MM.1S (cell line): ENCODE data around the gene DNAJC18.

Experiments used
- DNase-seq: peaks from one replicate; pipeline ENCODE4 v3.0.0-alpha.2; 2015
- H2AFZ ChIP-seq: fragments of 300-600 bp; sonication (generic); 2 replicates; pipeline ENCODE4 v1.6.0; 2016; ENCODE audit warnings: antibody characterized with exemption, low read length
- H3F3A ChIP-seq: fragments of 300-600 bp; sonication (generic); 2 replicates; pipeline ENCODE4 v1.6.1; 2016; ENCODE audit warnings: mild to moderate bottlenecking, antibody characterized with exemption, low read length, moderate library complexity, mixed read lengths; ENCODE audit not compliant: insufficient read depth
- H3K27ac ChIP-seq: fragments of 300-600 bp; sonication (generic); 2 replicates; pipeline ENCODE4 v1.5.1; 2016; ENCODE audit warnings: mild to moderate bottlenecking, low read length
- H3K27me3 ChIP-seq: fragments of 300-600 bp; sonication (generic); replicated peaks from 2 replicates; pipeline ENCODE4 v1.6.0; 2016; ENCODE audit warnings: low read length; ENCODE audit not compliant: insufficient read depth
- H3K36me3 ChIP-seq: fragments of 300-600 bp; sonication (generic); replicated peaks from 2 replicates; pipeline ENCODE4 v1.6.1; 2016; ENCODE audit warnings: mild to moderate bottlenecking, low read length, mixed read lengths; ENCODE audit not compliant: insufficient read depth
- H3K4me1 ChIP-seq: fragments of 300-600 bp; sonication (generic); 2 replicates; pipeline ENCODE4 v1.6.1; 2016; ENCODE audit warnings: low read length, mixed read lengths
- H3K4me2 ChIP-seq: fragments of 300-600 bp; sonication (generic); 2 replicates; pipeline ENCODE4 v1.6.0; 2016; ENCODE audit warnings: low read depth, low read length
- H3K4me3 ChIP-seq: fragments of 300-600 bp; sonication (generic); 2 replicates; pipeline ENCODE4 v1.5.1; 2016; ENCODE audit warnings: low read length, mixed read lengths
- H3K79me2 ChIP-seq: fragments of 300-600 bp; sonication (generic); 2 replicates; pipeline ENCODE4 v1.6.1; 2016; ENCODE audit warnings: mixed run types, low read length, mixed read lengths
- H3K9ac ChIP-seq: fragments of 300-600 bp; sonication (generic); 2 replicates; pipeline ENCODE4 v1.6.1; 2016; ENCODE audit warnings: low read length, mixed read lengths
- H3K9me2 ChIP-seq: fragments of 300-600 bp; sonication (generic); replicated peaks from 2 replicates; pipeline ENCODE4 v1.6.1; 2016; ENCODE audit warnings: mild to moderate bottlenecking, low read length, mixed read lengths; ENCODE audit not compliant: insufficient read depth
- H3K9me3 ChIP-seq: fragments of 300-600 bp; sonication (generic); replicated peaks from 2 replicates; pipeline ENCODE4 v1.6.1; 2016; ENCODE audit warnings: mild to moderate bottlenecking, low read length, mixed read lengths; ENCODE audit not compliant: insufficient read depth
- H4K20me1 ChIP-seq: fragments of 300-600 bp; sonication (generic); 2 replicates; pipeline ENCODE4 v1.6.1; 2016; ENCODE audit warnings: mild to moderate bottlenecking, low read length, moderate library complexity, mixed read lengths; ENCODE audit not compliant: insufficient read depth
- EZH2 ChIP-seq: fragments of 300-600 bp; sonication (generic); optimal IDR thresholded peaks from 2 replicates; pipeline ENCODE3; 2017; ENCODE audit warnings: low read depth, mild to moderate bottlenecking, antibody characterized with exemption, low read length, mixed read lengths
- EZH2phosphoT487 ChIP-seq: fragments of 300-600 bp; sonication (generic); IDR thresholded peaks from 2 replicates; pipeline ENCODE4 v1.6.1; 2018; ENCODE audit warnings: antibody characterized with exemption, low read length
- TF ChIP-seq, protein P1 (sequence below): fragments of 300-600 bp; sonication (generic); IDR thresholded peaks from 2 replicates; pipeline ENCODE4 v1.5.1; 2016; ENCODE audit warnings: antibody characterized with exemption, low read length, mixed read lengths

DNAJC18 gene

GRCh38 chr5:139383993-139384590, 55.2 kb downstream of the DNAJC18 start:
- H3K9me2 ChIP-seq, result no peaks in the 10 kb centered on the region
- peak overlapping the region; percentile 45; the same call in 1 of the 2 replicates for H3K9ac ChIP-seq
- TF ChIP-seq EZH2phosphoT487 (no peak), EZH2 (no peak)
- TF ChIP-seq, protein P1, sequence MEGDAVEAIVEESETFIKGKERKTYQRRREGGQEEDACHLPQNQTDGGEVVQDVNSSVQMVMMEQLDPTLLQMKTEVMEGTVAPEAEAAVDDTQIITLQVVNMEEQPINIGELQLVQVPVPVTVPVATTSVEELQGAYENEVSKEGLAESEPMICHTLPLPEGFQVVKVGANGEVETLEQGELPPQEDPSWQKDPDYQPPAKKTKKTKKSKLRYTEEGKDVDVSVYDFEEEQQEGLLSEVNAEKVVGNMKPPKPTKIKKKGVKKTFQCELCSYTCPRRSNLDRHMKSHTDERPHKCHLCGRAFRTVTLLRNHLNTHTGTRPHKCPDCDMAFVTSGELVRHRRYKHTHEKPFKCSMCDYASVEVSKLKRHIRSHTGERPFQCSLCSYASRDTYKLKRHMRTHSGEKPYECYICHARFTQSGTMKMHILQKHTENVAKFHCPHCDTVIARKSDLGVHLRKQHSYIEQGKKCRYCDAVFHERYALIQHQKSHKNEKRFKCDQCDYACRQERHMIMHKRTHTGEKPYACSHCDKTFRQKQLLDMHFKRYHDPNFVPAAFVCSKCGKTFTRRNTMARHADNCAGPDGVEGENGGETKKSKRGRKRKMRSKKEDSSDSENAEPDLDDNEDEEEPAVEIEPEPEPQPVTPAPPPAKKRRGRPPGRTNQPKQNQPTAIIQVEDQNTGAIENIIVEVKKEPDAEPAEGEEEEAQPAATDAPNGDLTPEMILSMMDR, result no peak
- H2AFZ ChIP-seq, result no peak overlapping the region
- no peaks in the 10 kb centered on the region for H3K36me3 ChIP-seq
- peaks cover 64% of the 10 kb centered on the region for H3F3A ChIP-seq
- H3K4me1 ChIP-seq, result peaks cover 38% of the 10 kb centered on the region
- no peak overlapping the region for H3K4me3 ChIP-seq
- no peaks in the 10 kb centered on the region for H3K9me3 ChIP-seq
- peaks cover 24% of the 10 kb centered on the region for H3K79me2 ChIP-seq
- no peaks in the 10 kb centered on the region for H3K27me3 ChIP-seq
- H3K4me2 ChIP-seq, result no peak overlapping the region
- no peaks in the 10 kb centered on the region for H4K20me1 ChIP-seq
- DNase-seq, result no peak
- H3K27ac ChIP-seq, result peak overlapping the region; percentile 98; the same call in 1 of the 2 replicates

DNA sequence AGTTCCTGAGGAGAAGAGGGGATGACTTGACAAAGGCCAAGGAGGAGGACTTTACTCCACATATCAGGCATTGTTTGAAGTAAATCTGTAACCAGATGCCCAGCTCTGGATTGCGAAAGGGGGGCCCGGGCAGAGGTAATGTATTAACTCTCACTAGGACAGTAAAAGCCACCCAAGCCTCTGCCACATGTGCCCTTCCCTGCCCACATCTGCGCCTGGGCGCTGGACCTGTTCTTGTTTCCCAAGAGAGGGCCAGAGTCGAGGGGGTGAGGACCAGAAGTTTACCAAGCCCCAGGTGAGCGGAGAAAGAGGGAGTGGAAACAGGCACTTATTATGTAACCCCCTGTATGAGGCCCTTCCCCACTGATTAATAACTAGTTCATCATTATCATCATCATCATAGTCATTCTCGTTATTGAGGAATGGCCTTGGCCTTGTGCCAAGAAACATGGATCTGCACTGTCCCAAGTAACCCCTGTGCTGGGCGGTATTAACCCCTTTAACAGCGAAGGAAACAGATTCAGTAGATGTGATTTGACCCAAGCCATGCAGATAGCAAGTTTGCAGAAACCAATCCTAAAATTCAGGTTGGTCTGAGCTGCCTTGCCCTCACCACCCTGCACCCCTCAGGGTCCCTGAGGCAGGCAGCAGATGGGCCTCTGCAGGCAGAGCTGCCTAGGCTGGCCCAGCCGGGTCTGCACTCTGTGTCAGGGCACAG, 55.9 kb downstream of the DNAJC18 start, which contains the start of gene SLC23A1:
TSS of gene SLC23A1 (minus strand) at position 23 of the 718 bp plus-strand sequence. CDS start 44 bp downstream, outside the sequence.
- DNase-seq, result no peak
- Histone ChIP-seq H3K9me2 (no peaks in the 10 kb centered on the region), H3K79me2 (peaks cover 18% of the 10 kb centered on the region), H3F3A (peaks cover 57% of the 10 kb centered on the region), H4K20me1 (no peaks in the 10 kb centered on the region), H3K27me3 (no peaks in the 10 kb centered on the region), H3K36me3 (no peaks in the 10 kb centered on the region), H3K4me3 (no peak within 1 kb of the TSS), H3K27ac (peak within 1 kb of the TSS; percentile 98; the same call in 1 of the 2 replicates), H2AFZ (no peak within 1 kb of the TSS), H3K4me1 (peaks cover 38% of the 10 kb centered on the region), H3K9ac (no peak within 1 kb of the TSS), H3K4me2 (no peak within 1 kb of the TSS), H3K9me3 (no peaks in the 10 kb centered on the region)
- TF ChIP-seq EZH2 (no peak), EZH2phosphoT487 (no peak)
- TF ChIP-seq, protein P1, result no peak

GRCh38 chr5:139382807-139383206, 56.5 kb downstream of the DNAJC18 start:
- Histone ChIP-seq H3K27me3 (no peaks in the 10 kb centered on the region), H3K9me2 (no peaks in the 10 kb centered on the region), H4K20me1 (no peaks in the 10 kb centered on the region), H3K9ac (no peak overlapping the region), H3K36me3 (no peaks in the 10 kb centered on the region), H3K79me2 (peaks cover 11% of the 10 kb centered on the region), H3K4me1 (peaks cover 35% of the 10 kb centered on the region), H2AFZ (no peak overlapping the region), H3F3A (peaks cover 51% of the 10 kb centered on the region), H3K4me3 (no peak overlapping the region), H3K27ac (no peak overlapping the region), H3K4me2 (no peak overlapping the region), H3K9me3 (no peaks in the 10 kb centered on the region)
- TF ChIP-seq, protein P1, result no peak
- TF ChIP-seq EZH2phosphoT487, result no peak
- TF ChIP-seq EZH2, result no peak
- DNase-seq, result no peak
